HG02610 (cell line): Measurements from ENCODE around the gene KNDC1.
"Not testable (repeated sequence)": the region's sequence is repeated elsewhere in the genome, so short reads cannot be mapped to it uniquely, and the experiment has no call there.

Experiments used
- ATAC-seq: cut with Tn5 transposase; IDR thresholded peaks from one replicate; pipeline ENCODE4 v1.9.1; 2021; ENCODE audit warnings: mild to moderate bottlenecking, moderate library complexity; ENCODE audit not compliant: unreplicated experiment

The KNDC1 gene

GRCh38 chr10:133253361-133253955 is 93.4 kb downstream of the KNDC1 start:
- ATAC-seq, result no peak

- ATAC-seq, result no peak
These were observed 94.6 kb downstream of the KNDC1 start for GRCh38 chr10:133254421-133255120.

GRCh38 chr10:133255323-133255722 is 95.3 kb downstream of the KNDC1 start:
- no peak for ATAC-seq

- ATAC-seq, result no peak
These were observed 97.6 kb downstream of the KNDC1 start for GRCh38 chr10:133257489-133258065.

GRCh38 chr10:133258066-133258817 is 98.2 kb downstream of the KNDC1 start:
- ATAC-seq, result no peak

GRCh38 chr10:133258818-133259601 is 99.0 kb downstream of the KNDC1 start:
- no peak for ATAC-seq

GRCh38 chr10:133259602-133259989 is 99.6 kb downstream of the KNDC1 start:
- no peak for ATAC-seq

GRCh38 chr10:133260895-133261725 is 101.1 kb downstream of the KNDC1 start:
- ATAC-seq, result peak; percentile 46

GRCh38 chr10:133261726-133262325 is 101.8 kb downstream of the KNDC1 start:
- peak; percentile 45 for ATAC-seq

GRCh38 chr10:133262696-133263095 is 102.7 kb downstream of the KNDC1 start:
- no peak for ATAC-seq

GRCh38 chr10:133263674-133264073 is 103.7 kb downstream of the KNDC1 start:
- no peak for ATAC-seq

- ATAC-seq, result no peak
These were observed 104.4 kb downstream of the KNDC1 start for GRCh38 chr10:133264461-133264860.

- ATAC-seq, result not testable (repeated sequence)
These were observed 105.0 kb downstream of the KNDC1 start for GRCh38 chr10:133265052-133265451.

GRCh38 chr10:133266056-133266795 is 106.2 kb downstream of the KNDC1 start:
- no peak for ATAC-seq

GRCh38 chr10:133267293-133267692 is 107.3 kb downstream of the KNDC1 start:
- no peak for ATAC-seq

- ATAC-seq, result no peak
These were observed 107.8 kb downstream of the KNDC1 start for GRCh38 chr10:133267829-133268228.

GRCh38 chr10:133268532-133268931 is 108.5 kb downstream of the KNDC1 start:
- no peak for ATAC-seq

- no peak for ATAC-seq
These were observed 109.3 kb downstream of the KNDC1 start for GRCh38 chr10:133269367-133269766.

- ATAC-seq, result no peak
These were observed 110.2 kb downstream of the KNDC1 start for GRCh38 chr10:133270204-133270603.
